DOHH2 (cell line): ENCODE measurements around the gene RGMA.

Experiments used
- EZH2phosphoT487 ChIP-seq: fragments of 200-600 bp; sonication (generic); IDR thresholded peaks from 2 replicates; pipeline ENCODE4 v1.6.1; 2017; ENCODE audit warnings: borderline replicate concordance, mild to moderate bottlenecking, antibody characterized with exemption, low read length, moderate library complexity, mixed read lengths
- TF ChIP-seq, protein P1 (sequence below): fragments of 200-600 bp; sonication (generic); IDR thresholded peaks from one replicate; pipeline ENCODE4 v1.5.1; 2014; ENCODE audit warnings: antibody characterized with exemption, mild to moderate bottlenecking, low read depth, low read length; ENCODE audit not compliant: poor library complexity, severe bottlenecking

DNA sequence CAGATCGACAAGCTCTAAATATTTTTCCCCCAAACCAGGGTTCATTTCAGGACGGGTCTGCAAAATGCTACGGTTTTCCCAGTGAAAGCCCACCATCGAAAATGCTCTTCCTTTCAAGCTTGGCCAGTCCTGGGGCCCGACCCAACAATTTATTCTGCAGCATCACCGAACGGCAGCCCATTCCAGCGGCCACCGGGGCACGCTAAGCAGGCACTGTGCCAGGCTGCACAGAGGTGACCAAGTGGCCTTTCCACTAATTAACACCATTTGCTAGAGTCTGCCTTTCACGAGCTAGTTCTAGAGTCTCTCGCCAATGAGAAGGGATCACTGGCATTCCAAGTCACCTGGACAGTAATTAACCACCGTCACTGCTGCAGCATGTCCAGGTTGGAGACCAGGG is 14.4 kb downstream of the RGMA start:
- TF ChIP-seq, protein P1, sequence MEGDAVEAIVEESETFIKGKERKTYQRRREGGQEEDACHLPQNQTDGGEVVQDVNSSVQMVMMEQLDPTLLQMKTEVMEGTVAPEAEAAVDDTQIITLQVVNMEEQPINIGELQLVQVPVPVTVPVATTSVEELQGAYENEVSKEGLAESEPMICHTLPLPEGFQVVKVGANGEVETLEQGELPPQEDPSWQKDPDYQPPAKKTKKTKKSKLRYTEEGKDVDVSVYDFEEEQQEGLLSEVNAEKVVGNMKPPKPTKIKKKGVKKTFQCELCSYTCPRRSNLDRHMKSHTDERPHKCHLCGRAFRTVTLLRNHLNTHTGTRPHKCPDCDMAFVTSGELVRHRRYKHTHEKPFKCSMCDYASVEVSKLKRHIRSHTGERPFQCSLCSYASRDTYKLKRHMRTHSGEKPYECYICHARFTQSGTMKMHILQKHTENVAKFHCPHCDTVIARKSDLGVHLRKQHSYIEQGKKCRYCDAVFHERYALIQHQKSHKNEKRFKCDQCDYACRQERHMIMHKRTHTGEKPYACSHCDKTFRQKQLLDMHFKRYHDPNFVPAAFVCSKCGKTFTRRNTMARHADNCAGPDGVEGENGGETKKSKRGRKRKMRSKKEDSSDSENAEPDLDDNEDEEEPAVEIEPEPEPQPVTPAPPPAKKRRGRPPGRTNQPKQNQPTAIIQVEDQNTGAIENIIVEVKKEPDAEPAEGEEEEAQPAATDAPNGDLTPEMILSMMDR: no peak
- no peak for TF ChIP-seq EZH2phosphoT487
